ENCODE data around the gene CHST13. TPM values are rescaled to one million over a fixed set of nuclear protein-coding genes. Genes with fewer than 3 reads are reported as not detected.
A peak's percentile ranks its signal among the peaks of the same experiment; 100 is the strongest.

CHST13 gene
- total RNA-seq, 1 donor from 2014 or later, result not detected

- DNase-seq (ENCODE audit: low spot score), result peak; percentile 4
- intact Hi-C loops (cut with micrococcal nuclease), result no loop called here
- no peak overlapping the region for H3K27ac Mint-ChIP-seq
- H3K4me1 Mint-ChIP-seq (ENCODE audit: low read depth), result no peaks in the 10 kb centered on the region
- H3K9me3 Mint-ChIP-seq, result no peaks in the 10 kb centered on the region
- no peaks in the 10 kb centered on the region for H3K36me3 Mint-ChIP-seq (ENCODE audit: low read depth)
- no peak overlapping the region for H3K4me3 Mint-ChIP-seq (ENCODE audit: low read depth)
- H3K27me3 Mint-ChIP-seq (ENCODE audit: low read depth), result no peaks in the 10 kb centered on the region
These were observed 30.9 kb downstream of the CHST13 start for GRCh38 chr3:126554560-126555525.

GRCh38 chr3:126555795-126556636, 32.1 kb downstream of the CHST13 start:
- Mint-ChIP-seq H3K27me3 (ENCODE audit: low read depth) (no peaks in the 10 kb centered on the region), H3K9me3 (no peaks in the 10 kb centered on the region), H3K36me3 (ENCODE audit: low read depth) (no peaks in the 10 kb centered on the region), H3K4me1 (ENCODE audit: low read depth) (no peaks in the 10 kb centered on the region), H3K4me3 (ENCODE audit: low read depth) (no peak overlapping the region), H3K27ac (no peak overlapping the region)
- intact Hi-C loops (cut with micrococcal nuclease), result no loop called here
- peak; percentile 2 for DNase-seq (ENCODE audit: low spot score)

GRCh38 chr3:126556637-126557414, 32.9 kb downstream of the CHST13 start:
- DNase-seq (ENCODE audit: low spot score), result peak; percentile 1
- no peak overlapping the region for H3K27ac Mint-ChIP-seq
- H3K4me3 Mint-ChIP-seq (ENCODE audit: low read depth), result no peak overlapping the region
- no peaks in the 10 kb centered on the region for H3K36me3 Mint-ChIP-seq (ENCODE audit: low read depth)
- no peaks in the 10 kb centered on the region for H3K4me1 Mint-ChIP-seq (ENCODE audit: low read depth)
- intact Hi-C loops (cut with micrococcal nuclease), result no loop called here
- no peaks in the 10 kb centered on the region for H3K9me3 Mint-ChIP-seq
- H3K27me3 Mint-ChIP-seq (ENCODE audit: low read depth), result peaks cover 4% of the 10 kb centered on the region

GRCh38 chr3:126557415-126557745, 33.4 kb downstream of the CHST13 start:
- intact Hi-C loops (cut with micrococcal nuclease), result no loop called here
- DNase-seq (ENCODE audit: low spot score), result peak; percentile 6
- H3K4me3 Mint-ChIP-seq (ENCODE audit: low read depth), result no peak overlapping the region
- H3K36me3 Mint-ChIP-seq (ENCODE audit: low read depth), result no peaks in the 10 kb centered on the region
- peaks cover 6% of the 10 kb centered on the region for H3K27me3 Mint-ChIP-seq (ENCODE audit: low read depth)
- H3K4me1 Mint-ChIP-seq (ENCODE audit: low read depth), result no peaks in the 10 kb centered on the region
- H3K27ac Mint-ChIP-seq, result no peak overlapping the region
- H3K9me3 Mint-ChIP-seq, result no peaks in the 10 kb centered on the region

GRCh38 chr3:126557761-126558160, 33.8 kb downstream of the CHST13 start:
- no peak for DNase-seq (ENCODE audit: low spot score)
- Mint-ChIP-seq H3K4me1 (ENCODE audit: low read depth) (no peaks in the 10 kb centered on the region), H3K9me3 (no peaks in the 10 kb centered on the region), H3K27ac (no peak overlapping the region), H3K4me3 (ENCODE audit: low read depth) (no peak overlapping the region), H3K36me3 (ENCODE audit: low read depth) (no peaks in the 10 kb centered on the region), H3K27me3 (ENCODE audit: low read depth) (peaks cover 6% of the 10 kb centered on the region)
- intact Hi-C loops (cut with micrococcal nuclease), result no loop called here

- Mint-ChIP-seq H3K4me3 (ENCODE audit: low read depth) (no peak within 1 kb of the TSS), H3K4me1 (ENCODE audit: low read depth) (no peaks in the 10 kb centered on the region), H3K27ac (no peak within 1 kb of the TSS), H3K27me3 (ENCODE audit: low read depth) (peaks cover 8% of the 10 kb centered on the region), H3K9me3 (no peaks in the 10 kb centered on the region), H3K36me3 (ENCODE audit: low read depth) (no peaks in the 10 kb centered on the region)
- DNase-seq (ENCODE audit: low spot score), result no peak
- intact Hi-C loops (cut with micrococcal nuclease), result no loop called here
These were observed 34.5 kb downstream of the CHST13 start, which contains the start of gene C3orf22 for GRCh38 chr3:126558336-126559071. C3orf22 (minus strand) TSS chr3:126558932; CDS start chr3:126553390, 5,542 bp downstream.

- H3K36me3 Mint-ChIP-seq (ENCODE audit: low read depth), result no peaks in the 10 kb centered on the region
- intact Hi-C loops (cut with micrococcal nuclease), result no loop called here
- peaks cover 17% of the 10 kb centered on the region for H3K27me3 Mint-ChIP-seq (ENCODE audit: low read depth)
- no peaks in the 10 kb centered on the region for H3K9me3 Mint-ChIP-seq
- H3K4me1 Mint-ChIP-seq (ENCODE audit: low read depth), result no peaks in the 10 kb centered on the region
- no peak for DNase-seq (ENCODE audit: low spot score)
- H3K4me3 Mint-ChIP-seq (ENCODE audit: low read depth), result no peak overlapping the region
- no peak overlapping the region for H3K27ac Mint-ChIP-seq
These were observed 38.9 kb downstream of the CHST13 start for GRCh38 chr3:126562737-126563276.

- H3K9me3 Mint-ChIP-seq, result no peaks in the 10 kb centered on the region
- intact Hi-C loops (cut with micrococcal nuclease), result no loop called here
- no peak for DNase-seq (ENCODE audit: low spot score)
- H3K4me3 Mint-ChIP-seq (ENCODE audit: low read depth), result no peak overlapping the region
- H3K4me1 Mint-ChIP-seq (ENCODE audit: low read depth), result no peaks in the 10 kb centered on the region
- no peaks in the 10 kb centered on the region for H3K36me3 Mint-ChIP-seq (ENCODE audit: low read depth)
- H3K27ac Mint-ChIP-seq, result no peak overlapping the region
- peaks cover 11% of the 10 kb centered on the region for H3K27me3 Mint-ChIP-seq (ENCODE audit: low read depth)
These were observed 43.9 kb downstream of the CHST13 start for GRCh38 chr3:126567696-126568438.

GRCh38 chr3:126568776-126569342, 44.9 kb downstream of the CHST13 start:
- Mint-ChIP-seq H3K4me1 (ENCODE audit: low read depth) (no peaks in the 10 kb centered on the region), H3K27ac (no peak overlapping the region), H3K9me3 (no peaks in the 10 kb centered on the region), H3K4me3 (ENCODE audit: low read depth) (no peak overlapping the region), H3K27me3 (ENCODE audit: low read depth) (peaks cover 9% of the 10 kb centered on the region), H3K36me3 (ENCODE audit: low read depth) (no peaks in the 10 kb centered on the region)
- DNase-seq (ENCODE audit: low spot score), result no peak
- intact Hi-C loops (cut with micrococcal nuclease), result no loop called here

GRCh38 chr3:126569390-126569975, 45.5 kb downstream of the CHST13 start:
- Mint-ChIP-seq H3K27ac (no peak overlapping the region), H3K4me3 (ENCODE audit: low read depth) (no peak overlapping the region), H3K9me3 (no peaks in the 10 kb centered on the region), H3K36me3 (ENCODE audit: low read depth) (no peaks in the 10 kb centered on the region), H3K27me3 (ENCODE audit: low read depth) (peaks cover 9% of the 10 kb centered on the region), H3K4me1 (ENCODE audit: low read depth) (no peaks in the 10 kb centered on the region)
- intact Hi-C loops (cut with micrococcal nuclease), result no loop called here
- no peak for DNase-seq (ENCODE audit: low spot score)

GRCh38 chr3:126570103-126570541, 46.2 kb downstream of the CHST13 start:
- no peak for DNase-seq (ENCODE audit: low spot score)
- Mint-ChIP-seq H3K4me3 (ENCODE audit: low read depth) (no peak overlapping the region), H3K9me3 (no peaks in the 10 kb centered on the region), H3K27ac (no peak overlapping the region), H3K27me3 (ENCODE audit: low read depth) (peaks cover 7% of the 10 kb centered on the region), H3K36me3 (ENCODE audit: low read depth) (no peaks in the 10 kb centered on the region), H3K4me1 (ENCODE audit: low read depth) (no peaks in the 10 kb centered on the region)
- intact Hi-C loops (cut with micrococcal nuclease), result no loop called here
